A549 (cell line): Measurements from ENCODE around the gene ASB16. TPM values are rescaled to one million over a fixed set of nuclear protein-coding genes. Genes with fewer than 3 reads are reported as not detected.

Experiments used
- ATAC-seq, 2 experiments: fragments of 200-7000 bp in 1 of 2; fragments of >200 bp in 1 of 2; cut with Nextera tagmentation in 1 of 2; cut with Tn5 transposase in 1 of 2; 3 replicates each; pipeline versions ENCODE4 v1.8.0 to v1.9.1; 2018 to 2020; ENCODE audit warnings: mild to moderate bottlenecking in 1 of 2, moderate library complexity in 1 of 2
- CTCF ChIA-PET: fragments of 300-600 bp; sonication (Branson Sonifier 250); formaldehyde crosslinking; extraction: SDS; loops from one replicate; lab custom pipeline; 2021; ENCODE audit warnings: antibody characterized with exemption, inconsistent platforms; lab: Yijun Ruan, JAX
- POLR2A ChIA-PET: fragments of 350-600 bp; formaldehyde crosslinking; extraction: SDS; loops from one replicate; lab custom pipeline; 2021; ENCODE audit warnings: antibody characterized with exemption, inconsistent platforms; lab: Yijun Ruan, JAX
- DNase-seq, 2 experiments: peaks; one replicate each; pipeline versions ENCODE4 v3.0.0 to v3.0.0-alpha.2; 2011 to 2016; ENCODE audit warnings: low read depth in 1 of 2, low spot score in 1 of 2
- FAIRE-seq: peaks from 2 replicates; lab custom pipeline; 2011; peaks lifted over from hg19 to GRCh38; lab: Jason Lieb, UNC
- H3K27ac ChIP-seq, 2 experiments: fragments of >200 bp; sonication (Bioruptor Twin); formaldehyde crosslinking; 3 replicates each; pipeline ENCODE4 v1.5.1; 2016 to 2017
- H3K4me1 ChIP-seq: fragments of >200 bp; sonication (Bioruptor Twin); formaldehyde crosslinking; 3 replicates; pipeline ENCODE4 v1.6.1; 2016
- H3K4me2 ChIP-seq: fragments of >200 bp; sonication (Bioruptor Twin); formaldehyde crosslinking; 3 replicates; pipeline ENCODE4 v1.6.1; 2016
- H3K4me3 ChIP-seq: fragments of >200 bp; sonication (Bioruptor Twin); formaldehyde crosslinking; 3 replicates; pipeline ENCODE4 v1.5.1; 2016
- H3K9me3 ChIP-seq: fragments of >200 bp; sonication (Bioruptor Twin); formaldehyde crosslinking; 3 replicates; pipeline ENCODE4 v1.6.1; 2016
- BHLHE40 ChIP-seq: IDR thresholded peaks from 2 replicates; pipeline ENCODE4 v1.6.1; 2012; ENCODE audit warnings: low read depth, low read length, inconsistent platforms
- CHD4 ChIP-seq: fragments of 200-600 bp; sonication (generic); IDR thresholded peaks from 2 replicates; pipeline ENCODE4 v1.6.1; 2016; ENCODE audit warnings: antibody characterized with exemption, mild to moderate bottlenecking, borderline replicate concordance
- EP300 ChIP-seq, 2 experiments: fragments of >200 bp; sonication (Bioruptor Twin); formaldehyde crosslinking; IDR thresholded peaks; 2 replicates in 1 of 2; 3 replicates in 1 of 2; pipeline ENCODE4 v1.6.1; 2016 to 2017
- FOSB ChIP-seq: fragments of 250-450 bp; sonication (Bioruptor Pico); IDR thresholded peaks from 2 replicates; pipeline ENCODE4 v1.5.0; 2020; ENCODE audit warnings: mild to moderate bottlenecking, moderate library complexity
- HDAC2 ChIP-seq: fragments of 200-600 bp; sonication (generic); IDR thresholded peaks from 2 replicates; pipeline ENCODE4 v1.6.1; 2016
- HOXA7 ChIP-seq: fragments of 250-450 bp; sonication (Bioruptor Pico); IDR thresholded peaks from 2 replicates; pipeline ENCODE4 v1.5.0; 2020; ENCODE audit warnings: mild to moderate bottlenecking, moderate library complexity
- RAD21 ChIP-seq, 2 experiments: fragments of >200 bp in 1 of 2; sonication (Bioruptor Twin) in 1 of 2; formaldehyde crosslinking in 1 of 2; IDR thresholded peaks in 1 of 2; conservative IDR thresholded peaks in 1 of 2; 2 replicates in 1 of 2; 3 replicates in 1 of 2; pipeline ENCODE4 v1.6.1; 2012 to 2018; ENCODE audit warnings: inconsistent platforms in 1 of 2
- RFX5 ChIP-seq: fragments of 450-650 bp; IDR thresholded peaks from 2 replicates; pipeline ENCODE4 v1.7.1; 2014; ENCODE audit warnings: antibody characterized with exemption, mild to moderate bottlenecking, moderate library complexity
- SREBF2 ChIP-seq: fragments of 450-650 bp; IDR thresholded peaks from 2 replicates; pipeline ENCODE4 v1.6.1; 2014; ENCODE audit warnings: mild to moderate bottlenecking, moderate library complexity
- TFCP2L1 ChIP-seq: fragments of 250-450 bp; sonication (Bioruptor Pico); IDR thresholded peaks from 2 replicates; pipeline ENCODE4 v1.5.0; 2021; ENCODE audit warnings: mild to moderate bottlenecking
- ZC3H11A ChIP-seq: fragments of 450-650 bp; IDR thresholded peaks from 2 replicates; pipeline ENCODE4 v1.6.1; 2014; ENCODE audit warnings: antibody characterized with exemption, mild to moderate bottlenecking
- ZNF302 ChIP-seq: fragments of 250-450 bp; sonication (Bioruptor Pico); IDR thresholded peaks from 2 replicates; pipeline ENCODE4 v1.9.0; 2021; ENCODE audit warnings: inconsistent platforms, mild to moderate bottlenecking, moderate library complexity
- WGBS: methylation state at CpG from one replicate; pipeline ENCODE4 v1.1.6; 2017; ENCODE audit errors: missing lambda C conversion rate; 5-methylcytosine and 5-hydroxymethylcytosine counted together
- polyA plus RNA-seq, 4 experiments: library from polyadenylated mRNA; depleted of rRNA in 3 of 4; stranded (reverse); fragments of >200 nt; fragmentation: RNase III in 1 of 4; extraction: RNeasy Plus Mini Kit Qiagen cat#74134 plus additional on column Dnase treatment in 1 of 4; gene quantifications; 2 replicates in 3 of 4; 3 replicates in 1 of 4; pipeline ENCODE4 v1.2.3, GENCODE V29; 2011 to 2017
- small RNA-seq, 6 experiments: library from RNA; depleted of rRNA; stranded (forward); fragments of <200 nt; gene quantifications; one replicate each; pipeline ENCODE3, GENCODE V24; 2012
- TF ChIP-seq, protein P1 (sequence below): fragments of >200 bp; sonication (Bioruptor Twin); formaldehyde crosslinking; IDR thresholded peaks from 2 replicates; pipeline ENCODE4 v1.6.1; 2016

ASB16 gene
- polyA plus RNA-seq, 2 of the 4 experiments (the other 2 are of a cell fraction), result 0.15 TPM; not detected in 1

DNA sequence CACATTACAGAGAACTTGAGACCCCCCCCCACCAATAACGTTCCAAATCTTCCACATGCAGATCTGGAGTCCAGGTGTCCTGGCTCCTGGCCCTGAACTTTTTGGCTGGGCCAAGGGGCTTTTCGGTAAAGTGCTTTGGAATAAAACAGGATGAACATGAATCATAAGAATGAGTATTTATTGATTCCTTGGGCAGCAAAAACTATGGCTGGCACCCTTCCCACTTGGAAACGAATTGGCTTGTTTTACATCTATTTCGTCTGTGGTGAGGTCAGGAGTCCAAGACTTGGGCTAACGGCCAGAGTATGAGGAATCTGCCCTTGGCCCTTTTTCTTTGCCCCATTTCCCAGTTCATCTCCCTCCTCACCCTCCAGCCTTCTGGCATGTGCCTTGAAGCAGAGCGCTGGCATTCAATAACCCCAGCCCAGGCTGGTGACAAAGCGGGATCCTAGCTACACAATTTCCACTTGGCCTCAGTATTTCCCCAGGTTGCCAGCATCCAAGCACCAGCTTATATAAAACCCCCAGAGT is 53.1 kb downstream of the ASB16 start:
- POLR2A ChIA-PET, result interaction anchor here (0.5 kb wide), 1 partner anchor 151 kb away, joined by 3 read pairs; no protein-coding TSS in a partner anchor
- no peak for FAIRE-seq
- no peak for TF ChIP-seq FOSB
- no peak for TF ChIP-seq RAD21 (conservative IDR thresholded peaks at IDR 0.05 in 1 of 2, IDR thresholded peaks at IDR 0.05 in 1 of 2)
- TF ChIP-seq HDAC2, result no peak
- no peak for TF ChIP-seq TFCP2L1 (CRISPR knock-in tag)
- TF ChIP-seq EP300 (IDR thresholded peaks at IDR 0.05), result no peak
- TF ChIP-seq CHD4, result no peak
- no peak for TF ChIP-seq RFX5
- TF ChIP-seq ZC3H11A, result no peak
- TF ChIP-seq ZNF302, result no peak
- TF ChIP-seq HOXA7 (CRISPR knock-in tag), result no peak
- TF ChIP-seq, protein P1, sequence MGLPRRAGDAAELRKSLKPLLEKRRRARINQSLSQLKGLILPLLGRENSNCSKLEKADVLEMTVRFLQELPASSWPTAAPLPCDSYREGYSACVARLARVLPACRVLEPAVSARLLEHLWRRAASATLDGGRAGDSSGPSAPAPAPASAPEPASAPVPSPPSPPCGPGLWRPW, result no peak
- TF ChIP-seq SREBF2, result no peak
- no peak for TF ChIP-seq BHLHE40
- TF ChIP-seq, all 56 proteins: peak for 0
- 62% methylated on average over 7 of the region's 7 CpGs for WGBS
- CTCF ChIA-PET, result interaction anchor here (0.6 to 11.1 kb wide), 6 partner anchors 15 to 392 kb away, joined by 3 to 135 read pairs (median 8); no protein-coding TSS in a partner anchor
- Histone ChIP-seq H3K4me1 (peaks cover 18% of the 10 kb centered on the region), H3K9me3 (no peaks in the 10 kb centered on the region), H3K4me2 (peak overlapping the region; percentile 86; the same call in 2 of the 3 replicates), H3K4me3 (no peak overlapping the region), H3K27ac (no peak overlapping the region)
- no peak for ATAC-seq
- DNase-seq, result no peak

Small RNAs within 50 kb of the gene (small RNA-seq; reads per million reads assigned to genes)
- 0 reads per million in 6 experiments for gene MIR6782
- gene RNU6-131P, result 0 reads per million in 6 experiments

Other genes with a start within 250 kb of the ASB16 start
- gene PPY, start 228.2 kb upstream of the ASB16 start, polyA plus RNA-seq (2011; rRNA removed), result not detected in 2 replicates
- gene PPY, start 228.2 kb upstream of the ASB16 start, polyA plus RNA-seq (2017; fragmentation: RNase III; extraction: RNeasy Plus Mini Kit Qiagen cat#74134 plus additional on column Dnase treatment), result not detected in 3 replicates
- gene PYY, start 216.8 kb upstream of the ASB16 start, polyA plus RNA-seq (2011; rRNA removed), result not detected in 2 replicates
- not detected in 3 replicates for gene PYY, start 216.8 kb upstream of the ASB16 start, polyA plus RNA-seq (2017; fragmentation: RNase III; extraction: RNeasy Plus Mini Kit Qiagen cat#74134 plus additional on column Dnase treatment)
- gene NAGS, start 166.1 kb upstream of the ASB16 start, polyA plus RNA-seq (2011; rRNA removed), result 0.61 and 0.66 TPM in 2 replicates
- 0.76 to 0.88 TPM (median 0.77 TPM) in 3 replicates for gene NAGS, start 166.1 kb upstream of the ASB16 start, polyA plus RNA-seq (2017; fragmentation: RNase III; extraction: RNeasy Plus Mini Kit Qiagen cat#74134 plus additional on column Dnase treatment)
- 38.2 and 40.3 TPM in 2 replicates for gene TMEM101, start 155.7 kb upstream of the ASB16 start, polyA plus RNA-seq (2011; rRNA removed)
- gene TMEM101, start 155.7 kb upstream of the ASB16 start, polyA plus RNA-seq (2017; fragmentation: RNase III; extraction: RNeasy Plus Mini Kit Qiagen cat#74134 plus additional on column Dnase treatment), result 29.6 to 33.5 TPM (median 32.2 TPM) in 3 replicates
- gene LSM12, start 104.0 kb upstream of the ASB16 start, polyA plus RNA-seq (2011; rRNA removed), result 64.9 and 75.0 TPM in 2 replicates
- gene LSM12, start 104.0 kb upstream of the ASB16 start, polyA plus RNA-seq (2017; fragmentation: RNase III; extraction: RNeasy Plus Mini Kit Qiagen cat#74134 plus additional on column Dnase treatment), result 42.4 to 43.9 TPM (median 43.1 TPM) in 3 replicates
- gene G6PC3, start 100.0 kb upstream of the ASB16 start, polyA plus RNA-seq (2011; rRNA removed), result 104 TPM in 2 replicates
- gene G6PC3, start 100.0 kb upstream of the ASB16 start, polyA plus RNA-seq (2017; fragmentation: RNase III; extraction: RNeasy Plus Mini Kit Qiagen cat#74134 plus additional on column Dnase treatment), result 122 to 130 TPM (median 128 TPM) in 3 replicates
- 3.1 and 5.7 TPM in 2 replicates for gene HDAC5, start 47.1 kb upstream of the ASB16 start, polyA plus RNA-seq (2011; rRNA removed)
- gene HDAC5, start 47.1 kb upstream of the ASB16 start, polyA plus RNA-seq (2017; fragmentation: RNase III; extraction: RNeasy Plus Mini Kit Qiagen cat#74134 plus additional on column Dnase treatment), result 3.2 to 7.1 TPM (median 4.5 TPM) in 3 replicates
- gene HROB, start 28.8 kb upstream of the ASB16 start, polyA plus RNA-seq (2011; rRNA removed), result 5.4 and 5.6 TPM in 2 replicates
- 6.0 to 7.1 TPM (median 6.8 TPM) in 3 replicates for gene HROB, start 28.8 kb upstream of the ASB16 start, polyA plus RNA-seq (2017; fragmentation: RNase III; extraction: RNeasy Plus Mini Kit Qiagen cat#74134 plus additional on column Dnase treatment)
- 36.2 and 43.3 TPM in 2 replicates for gene TMUB2, start 16.3 kb downstream of the ASB16 start, polyA plus RNA-seq (2011; rRNA removed)
- 37.6 to 44.4 TPM (median 42.0 TPM) in 3 replicates for gene TMUB2, start 16.3 kb downstream of the ASB16 start, polyA plus RNA-seq (2017; fragmentation: RNase III; extraction: RNeasy Plus Mini Kit Qiagen cat#74134 plus additional on column Dnase treatment)
- 65.7 and 72.7 TPM in 2 replicates for gene ATXN7L3, start 29.2 kb downstream of the ASB16 start, polyA plus RNA-seq (2011; rRNA removed)
- gene ATXN7L3, start 29.2 kb downstream of the ASB16 start, polyA plus RNA-seq (2017; fragmentation: RNase III; extraction: RNeasy Plus Mini Kit Qiagen cat#74134 plus additional on column Dnase treatment), result 54.0 to 66.2 TPM (median 60.5 TPM) in 3 replicates
- gene UBTF, start 49.0 kb downstream of the ASB16 start, polyA plus RNA-seq (2011; rRNA removed), result 39.8 and 44.0 TPM in 2 replicates
- 75.0 to 76.2 TPM (median 75.5 TPM) in 3 replicates for gene UBTF, start 49.0 kb downstream of the ASB16 start, polyA plus RNA-seq (2017; fragmentation: RNase III; extraction: RNeasy Plus Mini Kit Qiagen cat#74134 plus additional on column Dnase treatment)
- 0.03 TPM in 1 of 2 replicates, not detected in the other for gene SLC4A1, start 97.4 kb downstream of the ASB16 start, polyA plus RNA-seq (2011; rRNA removed)
- gene SLC4A1, start 97.4 kb downstream of the ASB16 start, polyA plus RNA-seq (2017; fragmentation: RNase III; extraction: RNeasy Plus Mini Kit Qiagen cat#74134 plus additional on column Dnase treatment), result not detected in 3 replicates
- gene RUNDC3A, start 137.9 kb downstream of the ASB16 start, polyA plus RNA-seq (2011; rRNA removed), result 0.45 and 0.57 TPM in 2 replicates
- 0.21 to 0.48 TPM (median 0.22 TPM) in 3 replicates for gene RUNDC3A, start 137.9 kb downstream of the ASB16 start, polyA plus RNA-seq (2017; fragmentation: RNase III; extraction: RNeasy Plus Mini Kit Qiagen cat#74134 plus additional on column Dnase treatment)
- 80.9 and 90.1 TPM in 2 replicates for gene SLC25A39, start 154.1 kb downstream of the ASB16 start, polyA plus RNA-seq (2011; rRNA removed)
- gene SLC25A39, start 154.1 kb downstream of the ASB16 start, polyA plus RNA-seq (2017; fragmentation: RNase III; extraction: RNeasy Plus Mini Kit Qiagen cat#74134 plus additional on column Dnase treatment), result 147 to 154 TPM (median 150 TPM) in 3 replicates
- gene GRN, start 174.6 kb downstream of the ASB16 start, polyA plus RNA-seq (2011; rRNA removed), result 111 and 147 TPM in 2 replicates
- gene GRN, start 174.6 kb downstream of the ASB16 start, polyA plus RNA-seq (2017; fragmentation: RNase III; extraction: RNeasy Plus Mini Kit Qiagen cat#74134 plus additional on column Dnase treatment), result 146 to 198 TPM (median 197 TPM) in 3 replicates
- gene FAM171A2, start 193.1 kb downstream of the ASB16 start, polyA plus RNA-seq (2011; rRNA removed), result 1.8 and 2.7 TPM in 2 replicates
- gene FAM171A2, start 193.1 kb downstream of the ASB16 start, polyA plus RNA-seq (2017; fragmentation: RNase III; extraction: RNeasy Plus Mini Kit Qiagen cat#74134 plus additional on column Dnase treatment), result 3.0 to 4.2 TPM (median 3.9 TPM) in 3 replicates
- gene ITGA2B, start 218.9 kb downstream of the ASB16 start, polyA plus RNA-seq (2011; rRNA removed), result 1.3 TPM in 2 replicates
- gene ITGA2B, start 218.9 kb downstream of the ASB16 start, polyA plus RNA-seq (2017; fragmentation: RNase III; extraction: RNeasy Plus Mini Kit Qiagen cat#74134 plus additional on column Dnase treatment), result 2.2 to 4.4 TPM (median 4.1 TPM) in 3 replicates